HEK293 (cell line): Measurements from ENCODE around the gene FKBP9.

Source experiments
- CTCF ChIA-PET: fragments of 350-600 bp; formaldehyde crosslinking; extraction: SDS; loops from one replicate; lab custom pipeline; 2021; ENCODE audit warnings: antibody characterized with exemption; lab: Yijun Ruan, JAX
- POLR2A ChIA-PET: fragments of 300-600 bp; formaldehyde crosslinking; extraction: SDS; loops from one replicate; lab custom pipeline; 2020; ENCODE audit warnings: antibody characterized with exemption, inconsistent platforms; lab: Yijun Ruan, JAX
- H3K27ac ChIP-seq: fragments of 200-500 bp; sonication (Bioruptor generic); 2 replicates; pipeline ENCODE4 v1.5.1; 2014; ENCODE audit warnings: low read depth, low read length, control low read depth, inconsistent platforms; ENCODE audit errors: extremely low read depth
- H3K36me3 ChIP-seq, 2 experiments: fragments of 200-500 bp in 1 of 2; sonication (Bioruptor generic) in 1 of 2; 1 replicate in 1 of 2; 2 replicates in 1 of 2; pipeline ENCODE4 v1.5.1; 2014 to 2017; ENCODE audit warnings: inconsistent platforms in 2 of 2, low read length in 2 of 2; ENCODE audit not compliant: control insufficient read depth in 2 of 2, insufficient read depth in 1 of 2
- H3K4me1 ChIP-seq: fragments of 200-500 bp; sonication (Bioruptor generic); 2 replicates; pipeline ENCODE4 v1.5.1; 2014; ENCODE audit warnings: mild to moderate bottlenecking, low read length, inconsistent platforms; ENCODE audit not compliant: control insufficient read depth, insufficient read depth
- H3K4me3 ChIP-seq: 2 replicates; pipeline ENCODE4 v1.5.1; 2011; ENCODE audit warnings: low read depth, mild to moderate bottlenecking, control low read depth, low read length, moderate library complexity
- H3K9me3 ChIP-seq: fragments of 200-500 bp; sonication (Bioruptor generic); 2 replicates; pipeline ENCODE4 v1.5.1; 2014; ENCODE audit warnings: low read depth, low read length, inconsistent platforms; ENCODE audit not compliant: control insufficient read depth, insufficient read depth
- GFI1B ChIP-seq: fragments of 450-650 bp; formaldehyde crosslinking; IDR thresholded peaks from 2 replicates; pipeline ENCODE4 v1.5.1; 2016; ENCODE audit warnings: missing biosample characterization, missing genetic modification characterization
- KLF16 ChIP-seq: fragments of 450-650 bp; formaldehyde crosslinking; IDR thresholded peaks from 2 replicates; pipeline ENCODE4 v1.5.1; 2017; ENCODE audit warnings: missing biosample characterization, missing genetic modification characterization
- PATZ1 ChIP-seq: fragments of 450-650 bp; formaldehyde crosslinking; IDR thresholded peaks from 2 replicates; pipeline ENCODE4 v1.5.1; 2016; ENCODE audit warnings: missing biosample characterization, missing genetic modification characterization
- TCF7L2 ChIP-seq: IDR thresholded peaks from 2 replicates; pipeline ENCODE4 v1.6.1; 2011; ENCODE audit warnings: low read depth, mild to moderate bottlenecking, inconsistent platforms, low read length, moderate library complexity, borderline replicate concordance
- WT1 ChIP-seq: fragments of 450-650 bp; formaldehyde crosslinking; IDR thresholded peaks from 2 replicates; pipeline ENCODE4 v1.5.1; 2016; ENCODE audit warnings: missing biosample characterization, missing genetic modification characterization
- ZBTB10 ChIP-seq: fragments of 450-650 bp; formaldehyde crosslinking; IDR thresholded peaks from 2 replicates; pipeline ENCODE4 v1.5.1; 2016; ENCODE audit warnings: missing biosample characterization, missing genetic modification characterization
- ZEB2 ChIP-seq: fragments of 450-650 bp; formaldehyde crosslinking; IDR thresholded peaks from 2 replicates; pipeline ENCODE4 v1.5.1; 2016; ENCODE audit warnings: missing biosample characterization, missing genetic modification characterization
- ZIC2 ChIP-seq: fragments of 450-650 bp; formaldehyde crosslinking; IDR thresholded peaks from 2 replicates; pipeline ENCODE4 v1.5.1; 2016; ENCODE audit warnings: missing biosample characterization, missing genetic modification characterization
- ZNF19 ChIP-seq: fragments of 450-650 bp; formaldehyde crosslinking; IDR thresholded peaks from 2 replicates; pipeline ENCODE4; 2016; ENCODE audit warnings: missing biosample characterization, missing genetic modification characterization, low read depth
- ZNF223 ChIP-seq: fragments of 450-650 bp; formaldehyde crosslinking; IDR thresholded peaks from 2 replicates; pipeline ENCODE4 v1.5.1; 2016; ENCODE audit warnings: missing biosample characterization, missing genetic modification characterization
- ZNF23 ChIP-seq: fragments of 450-650 bp; formaldehyde crosslinking; IDR thresholded peaks from 2 replicates; pipeline ENCODE4 v1.5.1; 2016; ENCODE audit warnings: missing biosample characterization, missing genetic modification characterization, borderline replicate concordance
- ZNF239 ChIP-seq: fragments of 450-650 bp; formaldehyde crosslinking; IDR thresholded peaks from 2 replicates; pipeline ENCODE4 v1.5.1; 2016; ENCODE audit warnings: missing biosample characterization, missing genetic modification characterization
- ZNF423 ChIP-seq: fragments of 450-650 bp; formaldehyde crosslinking; IDR thresholded peaks from 2 replicates; pipeline ENCODE4 v1.5.1; 2016; ENCODE audit warnings: missing biosample characterization, missing genetic modification characterization
- ZNF529 ChIP-seq: fragments of 450-650 bp; formaldehyde crosslinking; IDR thresholded peaks from 2 replicates; pipeline ENCODE4 v1.5.1; 2017; ENCODE audit warnings: missing genetic modification characterization, missing biosample characterization; ENCODE audit not compliant: insufficient replicate concordance
- ZNF544 ChIP-seq: fragments of 450-650 bp; formaldehyde crosslinking; IDR thresholded peaks from 2 replicates; pipeline ENCODE4 v1.5.0; 2017; ENCODE audit warnings: missing biosample characterization, missing genetic modification characterization
- ZNF561 ChIP-seq: fragments of 450-650 bp; IDR thresholded peaks from 2 replicates; pipeline ENCODE4 v1.5.1; 2018; ENCODE audit warnings: missing biosample characterization, missing genetic modification characterization, borderline replicate concordance
- ZNF610 ChIP-seq: fragments of 450-650 bp; formaldehyde crosslinking; IDR thresholded peaks from 2 replicates; pipeline ENCODE4 v1.5.1; 2016; ENCODE audit warnings: missing biosample characterization, missing genetic modification characterization, borderline replicate concordance
- ZNF626 ChIP-seq: fragments of 450-650 bp; sonication (Bioruptor Pico); formaldehyde crosslinking; IDR thresholded peaks from 2 replicates; pipeline ENCODE4 v1.5.1; 2018; ENCODE audit warnings: missing biosample characterization, missing genetic modification characterization, inconsistent platforms
- ZNF660 ChIP-seq: fragments of 450-650 bp; IDR thresholded peaks from 2 replicates; pipeline ENCODE4 v1.5.1; 2018; ENCODE audit warnings: missing biosample characterization, mild to moderate bottlenecking, missing genetic modification characterization
- ZNF768 ChIP-seq: fragments of 450-650 bp; formaldehyde crosslinking; IDR thresholded peaks from 2 replicates; pipeline ENCODE4 v1.5.1; 2018; ENCODE audit warnings: missing biosample characterization, mild to moderate bottlenecking, missing genetic modification characterization
- ZNF785 ChIP-seq: fragments of 450-650 bp; formaldehyde crosslinking; IDR thresholded peaks from 2 replicates; pipeline ENCODE4 v1.5.1; 2016; ENCODE audit warnings: missing biosample characterization, missing genetic modification characterization
- ZXDB ChIP-seq: fragments of 450-650 bp; formaldehyde crosslinking; IDR thresholded peaks from 2 replicates; pipeline ENCODE4 v1.5.1; 2016; ENCODE audit warnings: missing biosample characterization, missing genetic modification characterization
- TF ChIP-seq, protein P1 (sequence below): fragments of 450-650 bp; IDR thresholded peaks from 2 replicates; pipeline ENCODE4 v1.5.1; 2018; ENCODE audit warnings: missing biosample characterization, missing genetic modification characterization
- TF ChIP-seq, protein P2 (sequence below): fragments of 450-650 bp; formaldehyde crosslinking; IDR thresholded peaks from 2 replicates; pipeline ENCODE4 v1.5.1; 2016; ENCODE audit warnings: missing biosample characterization, missing genetic modification characterization, borderline replicate concordance
- TF ChIP-seq, protein P3 (sequence below): fragments of 450-650 bp; formaldehyde crosslinking; IDR thresholded peaks from 2 replicates; pipeline ENCODE4 v1.5.1; 2016; ENCODE audit warnings: missing biosample characterization, missing genetic modification characterization, low read depth

The FKBP9 gene

DNA sequence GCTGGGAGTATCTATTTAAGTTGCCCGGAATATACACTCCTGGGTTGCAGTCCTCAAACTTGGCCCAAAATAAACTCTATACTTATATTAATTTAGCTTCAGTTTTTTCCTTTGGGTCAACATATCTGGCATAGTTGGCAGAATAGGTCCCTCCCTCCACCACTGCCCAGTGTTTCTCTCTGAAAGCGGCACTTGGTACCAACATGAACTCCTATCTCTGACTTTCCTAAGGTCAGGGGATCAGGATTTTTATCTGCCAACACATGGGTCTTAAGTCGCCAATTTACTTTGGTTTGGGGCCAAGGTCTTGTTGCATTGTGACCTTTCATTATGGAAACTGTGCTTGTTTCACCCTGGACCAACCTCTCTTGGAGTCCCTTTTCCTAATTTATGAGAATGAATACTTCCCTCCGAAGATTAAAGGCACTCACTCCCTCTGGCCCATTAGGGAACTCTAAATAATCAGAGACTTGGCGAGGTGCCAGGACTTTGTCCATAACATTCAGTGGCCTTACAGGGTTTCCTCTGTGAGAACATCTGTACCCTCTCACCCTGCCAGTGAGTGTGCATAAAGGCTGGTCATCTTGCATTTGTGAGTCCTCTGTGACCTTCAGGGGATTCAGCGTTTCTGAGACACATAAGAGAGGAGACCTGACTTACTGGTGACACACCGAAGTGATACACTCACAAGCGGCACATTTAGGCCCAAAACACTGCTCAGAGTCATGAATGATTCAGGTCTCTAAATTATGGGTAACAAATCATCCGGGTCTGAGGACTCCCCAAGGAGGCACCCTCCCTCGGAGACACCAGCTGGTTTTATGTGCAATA is 19.7 kb upstream of the FKBP9 start (continued):
- TF ChIP-seq, protein P1, sequence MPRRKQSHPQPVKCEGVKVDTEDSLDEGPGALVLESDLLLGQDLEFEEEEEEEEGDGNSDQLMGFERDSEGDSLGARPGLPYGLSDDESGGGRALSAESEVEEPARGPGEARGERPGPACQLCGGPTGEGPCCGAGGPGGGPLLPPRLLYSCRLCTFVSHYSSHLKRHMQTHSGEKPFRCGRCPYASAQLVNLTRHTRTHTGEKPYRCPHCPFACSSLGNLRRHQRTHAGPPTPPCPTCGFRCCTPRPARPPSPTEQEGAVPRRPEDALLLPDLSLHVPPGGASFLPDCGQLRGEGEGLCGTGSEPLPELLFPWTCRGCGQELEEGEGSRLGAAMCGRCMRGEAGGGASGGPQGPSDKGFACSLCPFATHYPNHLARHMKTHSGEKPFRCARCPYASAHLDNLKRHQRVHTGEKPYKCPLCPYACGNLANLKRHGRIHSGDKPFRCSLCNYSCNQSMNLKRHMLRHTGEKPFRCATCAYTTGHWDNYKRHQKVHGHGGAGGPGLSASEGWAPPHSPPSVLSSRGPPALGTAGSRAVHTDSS (tag by site-specific recombination), result 0 out of 2 replicates have a peak, but pooled peaks have one; percentile 11
- TF ChIP-seq ZNF19 (tag by site-specific recombination), result no peak
- TF ChIP-seq ZXDB (tag by site-specific recombination), result peak; percentile 46; the same call in 1 of the 2 replicates
- peak; percentile 28; the same call in 1 of the 2 replicates for TF ChIP-seq ZNF423 (tag by site-specific recombination)
- no peak for TF ChIP-seq ZNF529 (tag by site-specific recombination)
- TF ChIP-seq KLF16, result no peak
- no peak for TF ChIP-seq ZNF785
- no peak for TF ChIP-seq PATZ1 (tag by site-specific recombination)
- peak; percentile 59 for TF ChIP-seq WT1 (tag by site-specific recombination)
- TF ChIP-seq ZIC2, result peak; percentile 66
- no peak for TF ChIP-seq GFI1B
- 0 out of 2 replicates have a peak, but pooled peaks have one; percentile 38 for TF ChIP-seq ZNF626
- TF ChIP-seq ZNF23 (tag by site-specific recombination), result no peak
- TF ChIP-seq ZNF660 (tag by site-specific recombination), result peak; percentile 68; the same call in 1 of the 2 replicates
- TF ChIP-seq ZNF610 (tag by site-specific recombination), result 0 out of 2 replicates have a peak, but pooled peaks have one; percentile 16
- TF ChIP-seq ZNF561 (tag by site-specific recombination), result peak; percentile 71
- peak; percentile 78 for TF ChIP-seq ZNF544 (tag by site-specific recombination)
- TF ChIP-seq TCF7L2, result peak; percentile 73; the same call in 1 of the 2 replicates
- TF ChIP-seq ZNF768, result no peak
- 0 out of 2 replicates have a peak, but pooled peaks have one; percentile 21 for TF ChIP-seq ZEB2 (tag by site-specific recombination)

DNA sequence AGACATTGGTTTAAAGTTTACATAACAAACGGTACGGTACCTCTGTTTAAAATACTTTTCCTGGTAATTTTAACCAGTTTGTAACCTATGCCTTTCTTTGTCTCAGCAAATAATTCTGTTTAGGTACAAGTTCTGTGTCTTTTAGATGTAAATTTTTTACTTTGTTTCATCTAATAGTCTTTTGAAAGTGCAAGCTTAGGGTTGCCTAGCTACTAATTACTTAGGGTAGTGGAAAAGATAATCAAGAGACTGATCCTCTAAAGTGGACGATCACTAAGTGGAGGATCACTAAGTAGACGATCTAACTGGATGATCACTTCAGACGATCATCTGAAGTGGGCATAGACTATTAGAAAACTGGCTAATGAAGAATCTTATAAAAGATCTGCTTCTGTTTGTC is 16.1 kb upstream of the FKBP9 start:
- Histone ChIP-seq H3K27ac (no peak overlapping the region), H3K36me3 (peaks cover 0 to 3% of the 10 kb centered on the region in 2 experiments; a peak in 2 of 3 replicates), H3K4me3 (peak overlapping the region; percentile 71; the same call in 1 of the 2 replicates), H3K4me1 (peaks cover 13% of the 10 kb centered on the region), H3K9me3 (no peaks in the 10 kb centered on the region)
- POLR2A ChIA-PET, result interaction anchor here (3.1 to 3.2 kb wide), 2 partner anchors 16 to 50 kb away, joined by 15 to 16 read pairs; partner anchors contain the start of genes FKBP9 and KBTBD2
- CTCF ChIA-PET, result interaction anchor here (0.6 to 2.4 kb wide), 3 partner anchors 58 to 167 kb away, joined by 3 to 15 read pairs (median 8); no protein-coding TSS in a partner anchor
- TF ChIP-seq ZNF223 (tag by site-specific recombination), result no peak
- TF ChIP-seq, protein P2, sequence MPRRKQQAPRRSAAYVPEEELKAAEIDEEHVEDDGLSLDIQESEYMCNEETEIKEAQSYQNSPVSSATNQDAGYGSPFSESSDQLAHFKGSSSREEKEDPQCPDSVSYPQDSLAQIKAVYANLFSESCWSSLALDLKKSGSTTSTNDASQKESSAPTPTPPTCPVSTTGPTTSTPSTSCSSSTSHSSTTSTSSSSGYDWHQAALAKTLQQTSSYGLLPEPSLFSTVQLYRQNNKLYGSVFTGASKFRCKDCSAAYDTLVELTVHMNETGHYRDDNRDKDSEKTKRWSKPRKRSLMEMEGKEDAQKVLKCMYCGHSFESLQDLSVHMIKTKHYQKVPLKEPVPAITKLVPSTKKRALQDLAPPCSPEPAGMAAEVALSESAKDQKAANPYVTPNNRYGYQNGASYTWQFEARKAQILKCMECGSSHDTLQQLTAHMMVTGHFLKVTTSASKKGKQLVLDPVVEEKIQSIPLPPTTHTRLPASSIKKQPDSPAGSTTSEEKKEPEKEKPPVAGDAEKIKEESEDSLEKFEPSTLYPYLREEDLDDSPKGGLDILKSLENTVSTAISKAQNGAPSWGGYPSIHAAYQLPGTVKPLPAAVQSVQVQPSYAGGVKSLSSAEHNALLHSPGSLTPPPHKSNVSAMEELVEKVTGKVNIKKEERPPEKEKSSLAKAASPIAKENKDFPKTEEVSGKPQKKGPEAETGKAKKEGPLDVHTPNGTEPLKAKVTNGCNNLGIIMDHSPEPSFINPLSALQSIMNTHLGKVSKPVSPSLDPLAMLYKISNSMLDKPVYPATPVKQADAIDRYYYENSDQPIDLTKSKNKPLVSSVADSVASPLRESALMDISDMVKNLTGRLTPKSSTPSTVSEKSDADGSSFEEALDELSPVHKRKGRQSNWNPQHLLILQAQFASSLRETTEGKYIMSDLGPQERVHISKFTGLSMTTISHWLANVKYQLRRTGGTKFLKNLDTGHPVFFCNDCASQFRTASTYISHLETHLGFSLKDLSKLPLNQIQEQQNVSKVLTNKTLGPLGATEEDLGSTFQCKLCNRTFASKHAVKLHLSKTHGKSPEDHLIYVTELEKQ (tag by site-specific recombination), result no peak
- TF ChIP-seq ZNF19 (tag by site-specific recombination), result no peak
- no peak for TF ChIP-seq ZBTB10
- TF ChIP-seq, protein P3, sequence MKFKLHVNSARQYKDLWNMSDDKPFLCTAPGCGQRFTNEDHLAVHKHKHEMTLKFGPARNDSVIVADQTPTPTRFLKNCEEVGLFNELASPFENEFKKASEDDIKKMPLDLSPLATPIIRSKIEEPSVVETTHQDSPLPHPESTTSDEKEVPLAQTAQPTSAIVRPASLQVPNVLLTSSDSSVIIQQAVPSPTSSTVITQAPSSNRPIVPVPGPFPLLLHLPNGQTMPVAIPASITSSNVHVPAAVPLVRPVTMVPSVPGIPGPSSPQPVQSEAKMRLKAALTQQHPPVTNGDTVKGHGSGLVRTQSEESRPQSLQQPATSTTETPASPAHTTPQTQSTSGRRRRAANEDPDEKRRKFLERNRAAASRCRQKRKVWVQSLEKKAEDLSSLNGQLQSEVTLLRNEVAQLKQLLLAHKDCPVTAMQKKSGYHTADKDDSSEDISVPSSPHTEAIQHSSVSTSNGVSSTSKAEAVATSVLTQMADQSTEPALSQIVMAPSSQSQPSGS (tag by site-specific recombination), result no peak
- TF ChIP-seq ZNF239 (tag by site-specific recombination), result no peak
